NCI-H748 treated with DMSO at 0.1 percent for 48 hours (cell line): Measurements from ENCODE around the gene ITIH4.

Source experiments
- DNase-seq: peaks from one replicate; lab custom pipeline; 2025; lab: John Stamatoyannopoulos, UW

ITIH4 gene

DNA sequence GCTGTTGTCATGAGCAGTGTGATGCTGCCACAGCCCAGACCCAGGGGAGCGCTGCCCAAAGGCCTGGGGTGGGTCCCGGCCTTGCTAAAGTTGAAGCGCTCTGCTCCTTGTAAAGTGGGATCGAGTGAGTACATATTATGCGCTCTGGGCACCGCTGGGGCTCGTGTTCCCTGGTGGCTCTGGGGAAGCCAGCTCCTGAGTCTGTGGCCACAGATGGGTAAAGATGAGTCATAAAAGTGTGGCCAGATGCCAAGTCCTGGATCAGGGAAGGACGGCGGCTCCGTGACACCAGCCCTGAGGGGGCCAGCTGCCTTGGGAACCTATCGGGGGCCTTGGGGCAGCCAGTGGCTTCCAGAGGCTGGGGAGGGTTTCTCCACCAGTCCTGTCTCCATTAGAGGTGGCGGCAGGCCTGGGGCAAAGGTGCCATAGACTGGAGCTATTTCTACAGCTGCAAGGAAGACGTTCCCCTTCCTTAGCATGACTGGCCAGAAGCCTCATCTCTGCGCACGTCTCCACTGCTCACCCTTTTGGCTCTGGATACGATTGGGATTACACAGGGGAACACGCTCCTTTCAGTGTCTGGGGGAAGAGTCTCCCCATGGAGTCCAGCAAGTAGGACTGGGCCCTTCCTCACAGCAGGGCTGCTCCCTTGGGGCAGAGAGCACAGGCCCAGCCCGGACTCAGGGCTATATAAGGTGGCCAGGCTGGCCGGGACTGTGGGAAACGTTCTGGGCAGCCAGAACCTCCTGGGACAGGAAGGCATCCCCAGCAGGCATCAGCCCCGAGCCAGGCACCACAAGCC is 1.2 kb upstream of the ITIH4 start:
- DNase-seq, result no peak

GRCh38 chr3:52829906-52830463 is 487 bp downstream of the ITIH4 start:
- no peak for DNase-seq

GRCh38 chr3:52829482-52829881 is 990 bp downstream of the ITIH4 start:
- DNase-seq, result no peak

DNA sequence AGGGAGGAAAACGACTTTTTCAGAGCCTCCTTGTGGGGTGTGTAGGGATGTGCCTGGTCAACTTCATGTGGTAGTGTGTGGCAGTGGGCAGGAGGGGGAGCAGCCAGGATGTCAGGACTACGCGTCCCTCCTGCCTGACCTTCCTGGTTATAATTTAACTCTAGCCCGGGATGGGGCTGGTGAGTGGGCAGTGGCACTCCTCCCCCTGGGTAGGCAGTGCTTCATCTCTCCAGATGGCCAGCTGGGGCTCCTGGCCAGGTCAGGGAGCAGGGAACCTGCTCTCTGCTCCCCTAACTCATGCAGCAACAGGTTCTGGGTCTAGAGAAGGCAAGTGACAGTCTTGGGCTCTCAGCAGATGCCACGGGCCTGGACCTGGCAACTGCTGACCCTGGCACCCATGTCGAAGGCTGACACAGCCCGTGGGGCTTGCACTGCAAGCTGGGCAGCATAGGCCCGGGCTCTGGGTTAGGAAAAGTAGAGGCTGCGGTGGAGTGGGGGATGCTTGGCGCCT is 2.6 kb downstream of the ITIH4 start:
- DNase-seq, result no peak

GRCh38 chr3:52827441-52827840 is 3.0 kb downstream of the ITIH4 start:
- no peak for DNase-seq

- DNase-seq, result no peak
These were observed 6.4 kb downstream of the ITIH4 start for GRCh38 chr3:52824037-52824436.

GRCh38 chr3:52822363-52822762 is 8.1 kb downstream of the ITIH4 start:
- no peak for DNase-seq

DNA sequence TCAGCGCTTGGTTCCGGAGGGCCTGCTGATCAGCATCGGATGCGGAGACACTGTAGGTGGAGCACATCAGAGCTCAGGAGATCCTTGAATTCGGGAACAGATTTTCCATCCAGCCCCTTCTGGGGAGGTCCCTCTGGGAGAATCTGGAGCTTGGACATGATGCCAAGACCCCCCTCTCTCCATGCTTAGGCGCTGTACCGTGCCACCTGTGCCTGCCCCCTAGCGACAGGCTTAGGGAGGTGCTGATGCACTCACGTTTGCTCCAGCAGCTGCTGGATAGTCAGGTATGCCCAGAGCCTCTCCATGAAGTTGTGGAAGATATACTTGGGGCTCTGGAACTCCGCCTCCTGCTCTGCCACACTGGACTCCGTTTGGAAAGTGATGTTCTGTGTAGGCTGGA is 9.7 kb downstream of the ITIH4 start:
- DNase-seq, result no peak

GRCh38 chr3:52819936-52820335 is 10.5 kb downstream of the ITIH4 start:
- no peak for DNase-seq

DNA sequence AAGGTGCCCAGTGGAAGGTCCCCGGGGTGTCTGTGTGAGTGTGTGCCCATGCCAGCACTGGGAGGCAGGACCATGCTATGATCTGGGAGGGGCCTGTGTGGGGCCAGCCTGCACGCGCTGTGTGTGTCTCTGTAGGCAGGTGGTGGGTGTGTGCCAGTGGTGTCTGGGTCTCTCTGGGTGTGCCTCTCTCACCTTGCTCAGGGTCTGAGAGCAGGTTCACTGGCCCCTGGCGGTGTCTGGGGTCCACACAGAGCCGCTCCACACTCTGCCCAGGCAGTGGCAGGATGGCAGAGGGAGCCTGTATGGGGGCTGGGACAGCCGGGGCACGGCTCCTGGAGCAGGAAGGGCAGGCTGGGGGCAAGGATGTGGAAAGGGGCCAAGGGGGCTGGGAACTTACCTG is 12.6 kb downstream of the ITIH4 start:
- DNase-seq, result no peak

DNA sequence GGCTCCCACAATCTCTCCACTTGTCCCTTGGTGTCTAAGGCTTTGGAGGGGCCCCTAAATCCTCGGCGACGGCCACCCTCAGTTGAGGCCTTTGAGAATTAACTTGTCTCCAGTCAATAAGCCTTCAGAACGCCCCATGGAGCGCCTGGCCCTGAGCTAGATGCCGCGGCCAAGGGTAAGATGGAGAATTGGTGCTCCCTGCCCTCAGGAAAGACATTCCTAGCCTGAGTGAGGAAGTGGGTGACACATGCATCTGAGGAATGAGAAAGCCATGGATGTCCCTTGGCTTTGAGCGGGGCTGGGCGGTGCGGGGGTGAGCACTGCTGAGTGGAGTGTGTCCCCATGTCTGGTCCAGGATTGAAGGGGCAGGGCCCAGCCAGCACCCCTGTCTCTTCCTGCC is 13.3 kb downstream of the ITIH4 start:
- DNase-seq, result no peak

DNA sequence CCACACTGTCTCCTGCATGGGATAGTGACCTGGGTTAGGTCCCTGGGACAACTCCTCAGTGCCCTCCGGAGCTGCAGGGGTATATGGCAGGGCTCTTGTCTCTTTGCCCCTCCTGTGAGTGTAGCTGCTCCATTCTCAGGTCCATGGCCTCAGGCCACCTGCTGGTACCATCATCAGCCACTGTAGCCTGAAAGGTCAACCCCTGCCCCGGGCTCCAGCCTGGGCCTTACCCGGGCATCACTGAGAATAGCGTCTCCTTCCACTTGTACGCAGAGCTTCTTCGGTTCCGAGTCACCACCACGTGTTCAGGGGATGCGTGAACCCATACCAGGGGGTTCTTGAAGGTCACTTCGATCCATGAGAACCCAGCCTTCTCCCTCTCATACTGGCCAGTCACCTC is 13.8 kb downstream of the ITIH4 start:
- no peak for DNase-seq

DNA sequence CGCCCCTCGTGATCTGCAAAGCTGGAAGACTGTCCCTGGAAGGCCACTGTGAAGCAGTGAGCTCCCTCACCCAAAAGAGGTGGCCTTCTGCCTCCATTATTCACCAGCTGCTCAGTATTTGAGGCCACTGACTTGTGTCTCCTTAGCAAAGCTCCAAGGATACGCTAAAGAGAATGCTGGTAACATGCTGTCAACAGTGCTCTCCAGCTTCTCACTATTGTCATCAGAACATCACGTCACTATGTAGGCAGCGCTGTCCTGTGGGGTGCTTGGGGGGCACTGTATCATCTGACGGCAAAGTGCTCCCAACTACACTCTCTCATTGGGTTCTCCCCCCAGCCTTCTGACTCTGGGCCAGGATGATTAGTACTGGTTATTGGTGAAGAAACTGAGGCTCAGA is 14.3 kb downstream of the ITIH4 start:
- no peak for DNase-seq

DNA sequence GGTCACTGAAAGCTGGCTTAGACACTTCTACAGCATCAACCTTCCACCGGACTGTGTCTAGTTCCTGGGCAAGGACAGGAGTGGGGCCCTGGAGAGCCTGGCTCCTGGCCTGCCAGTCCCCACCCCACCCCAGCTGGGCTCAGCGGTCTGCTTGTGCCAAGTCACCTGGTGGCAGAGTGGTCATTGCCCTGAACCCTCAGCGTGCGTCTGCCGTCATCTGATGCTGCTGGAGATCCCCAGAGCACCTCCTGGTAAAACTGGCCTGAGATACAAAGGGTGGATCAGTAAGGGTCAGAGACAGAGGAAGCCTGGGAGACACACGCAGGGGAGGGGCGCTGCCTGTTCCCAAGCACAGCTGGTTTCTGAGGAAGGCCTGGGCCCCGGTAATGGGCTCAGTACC is 16.7 kb downstream of the ITIH4 start:
- no peak for DNase-seq

DNA sequence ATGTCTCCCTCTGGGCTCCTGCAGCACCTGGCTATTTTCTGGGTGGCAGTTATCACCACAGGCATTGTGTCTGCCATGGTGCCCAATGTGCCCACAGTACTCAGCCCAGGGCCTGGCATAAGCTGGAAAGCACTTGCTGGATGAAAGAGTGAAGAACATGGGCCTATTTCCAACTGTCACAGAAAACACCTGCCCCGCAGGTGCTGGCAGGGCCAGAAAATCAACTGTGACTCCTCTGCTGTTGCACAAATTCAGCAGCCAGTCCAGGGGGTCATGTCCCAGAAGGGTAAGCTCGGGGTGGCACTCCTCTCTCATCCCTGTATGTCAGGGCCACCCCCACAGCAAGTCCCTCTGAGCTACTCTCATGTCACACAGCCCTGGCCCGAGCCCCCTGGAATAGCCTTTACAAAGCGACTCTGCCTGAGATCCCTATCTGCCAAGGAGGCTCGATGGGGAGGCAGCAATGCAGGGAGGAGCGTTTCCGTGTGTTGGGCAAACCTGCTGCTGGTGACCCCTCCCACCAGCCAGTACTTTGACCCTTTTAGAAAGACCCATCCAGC is 18.9 kb downstream of the ITIH4 start:
- no peak for DNase-seq

DNA sequence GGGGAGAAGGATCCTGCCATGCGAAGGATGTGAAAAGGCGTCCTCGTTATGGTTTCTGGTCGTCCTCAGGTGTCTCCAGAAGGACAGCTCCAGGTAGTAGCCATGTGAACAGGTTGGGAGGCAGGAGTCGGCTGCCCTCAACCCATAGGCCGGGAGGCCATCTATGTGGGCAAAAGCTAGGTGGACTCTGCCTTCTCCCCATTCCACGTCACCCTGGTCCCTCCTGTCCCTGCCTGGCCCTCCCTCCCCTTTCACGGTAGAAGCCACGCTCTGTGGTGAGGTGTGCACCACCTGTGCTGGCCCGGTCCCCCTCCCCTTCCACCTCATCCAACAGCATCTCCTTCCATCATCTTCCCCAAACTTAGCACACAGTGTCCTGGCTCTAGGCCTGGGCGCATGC is 19.5 kb downstream of the ITIH4 start:
- no peak for DNase-seq

- no peak for DNase-seq
These were observed 20.7 kb downstream of the ITIH4 start for GRCh38 chr3:52809662-52810377.

GRCh38 chr3:52809149-52809548 is 21.3 kb downstream of the ITIH4 start:
- no peak for DNase-seq

DNA sequence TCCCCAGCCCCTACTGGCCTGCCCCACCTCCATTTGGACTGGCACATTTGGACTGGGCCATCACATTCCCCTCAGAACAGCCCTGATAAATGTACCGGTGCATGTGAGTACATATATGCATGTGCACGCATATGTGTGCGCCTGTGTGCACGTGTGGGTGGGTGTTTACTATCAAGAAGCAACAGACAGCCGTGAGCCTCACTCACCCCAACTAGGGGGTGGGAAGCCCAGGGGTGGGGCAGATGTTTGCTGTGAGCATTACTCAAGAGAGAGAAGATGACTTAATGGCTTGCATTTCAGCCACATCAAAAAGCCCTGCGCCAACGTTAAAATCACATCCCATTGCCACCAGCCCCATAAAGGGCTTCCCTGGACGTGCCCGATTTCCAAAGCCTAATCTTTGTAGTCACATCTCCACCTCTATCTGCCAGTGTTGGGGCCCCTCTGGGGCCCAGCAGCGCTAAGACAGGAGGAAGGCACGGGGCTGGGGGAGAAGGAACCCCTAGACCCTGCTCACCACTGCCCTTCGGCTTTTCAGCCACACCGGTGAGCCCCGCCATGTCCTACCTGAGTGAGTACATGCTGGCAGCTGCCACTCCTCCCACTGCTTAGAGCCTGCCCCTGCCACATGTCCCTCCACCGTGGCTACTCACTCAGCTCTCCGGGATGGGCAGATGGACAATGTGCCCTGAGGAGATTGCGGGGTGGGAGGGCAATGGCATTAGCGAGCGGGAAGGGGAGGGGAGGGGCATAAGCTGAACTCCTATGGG is 25.0 kb downstream of the ITIH4 start:
- no peak for DNase-seq

DNA sequence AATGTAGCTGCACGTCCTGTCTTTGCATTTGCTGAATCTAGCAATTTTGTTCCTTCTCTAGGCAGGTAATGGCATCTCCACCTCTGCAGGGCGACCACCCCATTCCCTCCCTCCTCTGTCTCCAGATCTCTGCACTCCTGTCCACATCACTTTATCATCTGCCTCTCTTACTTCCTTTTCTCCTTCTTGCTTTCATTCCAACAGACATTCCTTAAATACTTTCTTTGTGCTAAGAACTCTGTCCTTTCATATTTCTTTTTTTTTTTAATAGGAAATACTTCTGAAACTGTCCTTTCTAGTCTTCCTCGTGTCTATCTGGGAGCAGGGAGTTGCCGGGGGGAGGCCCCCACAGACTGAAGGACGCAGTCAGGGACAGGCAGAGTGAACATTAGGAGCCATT is 28.6 kb downstream of the ITIH4 start:
- DNase-seq, result no peak

GRCh38 chr3:52800079-52800478 is 30.4 kb downstream of the ITIH4 start:
- DNase-seq, result no peak

- no peak for DNase-seq
These were observed 31.4 kb downstream of the ITIH4 start for GRCh38 chr3:52798978-52799476.
